HUDEP-2 (cell line): Measurements from ENCODE around the gene CTDP1.
"Not testable (repeated sequence)": the region's sequence is repeated elsewhere in the genome, so short reads cannot be mapped to it uniquely, and the experiment has no call there.

ENCODE experiments used
- DNase-seq, 76 experiments: peaks; one replicate each; lab custom pipeline; 2025; ENCODE audit not compliant: unreplicated experiment in 76 of 76; lab: John Stamatoyannopoulos, UW

CTDP1 gene

DNA sequence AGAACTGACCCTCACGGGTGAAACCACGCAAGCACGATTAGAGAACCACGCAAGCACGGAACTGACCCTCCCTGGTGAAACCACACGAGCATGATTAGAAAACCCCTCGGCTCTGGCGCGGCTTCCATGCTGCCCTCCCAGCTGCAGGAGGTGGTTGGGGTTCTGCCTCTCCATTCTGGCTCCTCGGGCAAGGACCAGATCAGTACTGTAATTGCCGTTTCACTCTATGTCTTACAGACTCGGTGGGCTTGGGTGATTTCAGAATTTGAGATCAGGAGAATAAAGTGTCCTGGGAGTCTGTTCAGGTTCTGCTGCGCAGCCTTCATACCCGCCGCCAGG, 59.8 kb downstream of the CTDP1 start:
- DNase-seq: no peak

GRCh38 chr18:79740047-79740446, 60.4 kb downstream of the CTDP1 start:
- not testable (repeated sequence) for DNase-seq

- DNase-seq: no peak
Observed at GRCh38 chr18:79740521-79741361, 61.1 kb downstream of the CTDP1 start.

DNA sequence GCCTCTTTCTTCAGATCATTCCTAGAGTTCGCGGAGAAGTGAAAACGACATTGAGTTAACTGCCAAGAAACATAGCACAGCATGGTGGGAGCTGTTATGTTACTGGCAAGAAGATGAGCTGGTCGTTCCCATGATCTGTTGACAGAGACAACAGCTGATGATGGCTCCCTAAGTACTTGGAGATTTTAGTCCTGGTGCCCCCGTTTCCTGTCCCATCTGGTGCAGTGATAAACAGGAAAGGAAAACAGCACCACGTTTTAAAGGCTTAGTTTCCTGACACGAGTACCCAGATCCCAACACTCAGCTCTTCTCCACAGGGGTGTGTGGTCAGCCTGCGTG, 61.7 kb downstream of the CTDP1 start:
- no peak for DNase-seq

- DNase-seq: no peak
Observed at GRCh38 chr18:79742076-79742475, 62.5 kb downstream of the CTDP1 start.

- DNase-seq: no peak
Observed at GRCh38 chr18:79744625-79745024, 65.0 kb downstream of the CTDP1 start.

DNA sequence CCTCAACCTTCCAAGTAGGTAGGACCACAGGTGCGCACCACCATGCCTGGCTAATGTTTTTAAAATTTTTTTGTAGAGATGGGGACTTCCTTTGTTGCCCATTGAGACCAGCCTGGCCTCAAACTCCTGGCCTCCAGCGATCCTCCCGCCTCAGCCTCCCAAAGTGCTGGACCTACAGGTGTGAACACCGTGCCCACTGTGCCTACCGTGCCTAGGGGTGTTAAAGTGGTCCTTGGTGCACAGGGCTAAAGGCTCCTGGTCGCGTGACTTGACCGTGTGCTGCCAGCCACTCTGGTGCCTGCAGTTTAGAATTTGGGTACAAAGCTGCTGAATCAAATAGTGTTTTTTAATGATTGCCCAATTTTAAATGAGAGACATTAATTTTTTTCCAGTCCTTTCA, 67.1 kb downstream of the CTDP1 start:
- DNase-seq: no peak

- no peak for DNase-seq
Observed at GRCh38 chr18:79747156-79747845, 67.7 kb downstream of the CTDP1 start.

- no peak for DNase-seq
Observed at GRCh38 chr18:79748321-79749180, 68.9 kb downstream of the CTDP1 start.

DNA sequence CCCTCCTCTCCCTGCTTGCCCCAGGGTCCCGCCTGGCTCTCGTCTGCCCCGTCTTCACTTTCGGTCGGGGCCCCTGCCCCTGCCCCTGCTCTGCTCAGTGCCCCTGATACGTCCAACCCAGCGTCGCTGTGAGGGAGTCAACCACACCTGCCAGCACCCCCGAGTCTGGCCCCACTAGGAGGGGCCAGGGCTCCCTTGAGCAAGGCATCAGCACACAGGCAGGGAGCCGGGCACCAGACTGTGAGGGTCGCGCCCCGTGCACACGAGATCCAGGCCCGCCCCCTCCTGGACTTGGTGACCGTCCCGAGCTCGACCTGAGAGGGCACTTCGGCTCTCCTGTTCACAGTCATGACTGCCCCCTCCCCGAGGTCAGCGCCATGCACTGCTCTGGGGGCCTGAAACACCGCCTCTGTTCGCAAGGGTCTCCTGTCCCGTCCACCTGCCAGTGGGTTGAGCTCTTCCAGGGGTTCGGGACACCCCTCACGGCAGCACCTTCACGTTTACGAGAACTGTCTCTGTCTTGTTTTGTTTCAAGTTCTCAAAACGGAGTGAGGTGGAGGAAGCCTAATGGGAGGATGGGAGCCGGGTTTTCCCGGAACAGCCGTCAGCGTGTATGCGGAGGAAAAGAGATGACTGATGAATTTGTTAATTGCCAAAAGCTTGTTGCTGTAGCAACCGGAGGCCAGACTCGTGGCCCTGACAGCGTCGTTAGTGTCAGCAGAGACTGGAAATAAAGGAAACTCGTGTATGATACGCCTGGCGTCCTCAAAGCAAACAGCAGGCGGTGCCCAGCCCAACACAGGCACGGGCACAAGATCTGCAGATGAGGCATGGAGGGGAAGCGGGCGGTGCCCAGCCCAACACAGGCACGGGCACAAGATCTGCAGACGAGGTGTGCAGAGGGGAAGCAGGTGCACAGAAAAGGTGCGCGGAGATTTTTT, 69.9 kb downstream of the CTDP1 start:
- DNase-seq: no peak

DNA sequence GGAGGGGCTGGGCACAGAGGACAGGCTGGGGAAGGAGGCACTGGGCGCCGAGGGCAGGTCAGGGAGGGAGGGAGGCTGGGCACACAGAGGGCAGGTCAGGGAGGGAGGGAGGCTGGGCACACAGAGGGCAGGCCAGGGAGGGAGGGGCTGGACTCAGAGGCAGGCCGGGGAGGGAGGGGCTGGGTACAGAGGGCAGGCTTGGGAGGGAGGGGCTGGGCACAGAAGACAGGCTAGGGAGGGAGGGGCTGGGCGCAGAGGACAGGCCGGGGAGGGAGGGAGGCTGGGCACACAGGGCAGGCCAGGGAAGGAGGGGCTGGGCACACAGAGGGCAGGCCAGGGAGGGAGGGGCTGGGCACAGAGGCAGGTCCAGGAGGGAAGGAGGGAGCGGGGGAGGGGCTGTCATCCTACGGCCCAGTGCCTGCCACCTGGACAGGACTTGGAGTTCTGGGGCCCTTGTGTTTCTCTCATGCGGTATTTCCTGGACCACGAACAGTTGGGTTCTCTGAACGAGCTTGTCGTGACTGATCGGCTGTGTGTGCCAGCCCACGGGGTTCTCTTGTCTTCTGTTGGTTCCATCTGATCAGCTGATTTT, 71.5 kb downstream of the CTDP1 start:
- peak in 2 of 76 experiments; percentile 6 to 13 for DNase-seq

DNA sequence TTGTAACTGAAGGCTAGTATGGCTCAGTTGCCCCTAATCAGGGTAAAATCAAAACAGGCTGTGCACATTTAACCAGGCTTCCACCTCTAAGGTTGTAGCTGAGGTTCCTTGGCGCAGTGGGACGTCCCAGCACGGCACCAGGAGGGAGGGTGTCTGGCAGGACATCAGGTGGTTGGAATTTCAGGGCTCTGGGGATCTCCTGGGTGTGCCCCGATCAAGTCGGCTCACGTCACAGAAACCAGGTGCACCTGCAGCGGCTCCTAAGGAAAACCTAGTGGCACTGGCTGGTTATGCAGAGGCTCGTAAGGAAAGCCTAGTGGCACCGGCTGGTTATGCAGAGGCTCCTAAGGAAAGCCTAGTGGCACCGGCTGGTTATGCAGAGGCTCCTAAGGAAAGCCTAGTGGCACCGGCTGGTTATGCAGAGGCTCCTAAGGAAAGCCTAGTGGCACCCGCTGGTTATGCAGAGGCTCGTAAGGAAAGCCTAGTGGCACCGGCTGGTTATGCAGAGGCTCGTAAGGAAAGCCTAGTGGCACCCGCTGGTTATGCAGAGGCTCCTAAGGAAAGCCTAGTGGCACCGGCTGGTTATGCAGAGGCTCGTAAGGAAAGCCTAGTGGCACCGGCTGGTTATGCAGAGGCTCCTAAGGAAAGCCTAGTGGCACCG, 72.4 kb downstream of the CTDP1 start:
- not testable (repeated sequence) for DNase-seq

DNA sequence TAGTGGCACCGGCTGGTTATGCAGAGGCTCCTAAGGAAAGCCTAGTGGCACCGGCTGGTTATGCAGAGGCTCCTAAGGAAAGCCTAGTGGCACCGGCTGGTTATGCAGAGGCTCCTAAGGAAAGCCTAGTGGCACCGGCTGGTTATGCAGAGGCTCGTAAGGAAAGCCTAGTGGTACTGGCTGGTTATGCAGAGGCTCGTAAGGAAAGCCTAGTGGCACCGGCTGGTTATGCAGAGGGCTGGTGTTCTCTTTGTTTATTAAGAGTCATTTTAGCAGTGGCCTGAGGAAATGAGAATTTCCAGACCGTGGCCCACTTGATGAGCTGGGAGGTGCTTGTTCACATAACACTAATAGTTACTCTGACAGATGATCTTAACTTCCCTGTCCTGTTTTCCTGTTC, 73.3 kb downstream of the CTDP1 start:
- DNase-seq: not testable (repeated sequence)

DNA sequence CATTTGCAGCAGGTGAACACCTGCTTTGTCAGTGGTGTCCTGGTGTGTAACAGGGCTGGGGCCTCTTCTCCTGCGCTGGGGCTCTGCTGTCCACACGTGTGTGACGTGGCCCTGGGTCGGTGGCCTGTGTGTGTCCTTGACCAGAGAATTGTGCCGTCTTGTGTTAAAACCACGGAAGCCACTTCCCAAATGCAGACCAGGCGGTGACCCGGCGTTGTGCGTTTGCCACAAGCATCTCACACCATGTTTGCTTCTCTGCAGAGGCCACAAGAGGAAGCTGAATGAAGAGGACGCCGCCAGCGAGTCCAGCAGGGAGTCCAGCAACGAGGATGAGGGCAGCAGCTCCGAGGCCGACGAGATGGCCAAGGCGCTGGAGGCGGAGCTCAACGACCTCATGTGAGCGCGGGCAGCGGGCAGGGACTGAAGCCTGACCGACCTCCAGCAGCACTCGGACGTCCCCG, 73.8 kb downstream of the CTDP1 start:
- no peak for DNase-seq

- DNase-seq: no peak
Observed at GRCh38 chr18:79754022-79754761, 74.6 kb downstream of the CTDP1 start.

DNA sequence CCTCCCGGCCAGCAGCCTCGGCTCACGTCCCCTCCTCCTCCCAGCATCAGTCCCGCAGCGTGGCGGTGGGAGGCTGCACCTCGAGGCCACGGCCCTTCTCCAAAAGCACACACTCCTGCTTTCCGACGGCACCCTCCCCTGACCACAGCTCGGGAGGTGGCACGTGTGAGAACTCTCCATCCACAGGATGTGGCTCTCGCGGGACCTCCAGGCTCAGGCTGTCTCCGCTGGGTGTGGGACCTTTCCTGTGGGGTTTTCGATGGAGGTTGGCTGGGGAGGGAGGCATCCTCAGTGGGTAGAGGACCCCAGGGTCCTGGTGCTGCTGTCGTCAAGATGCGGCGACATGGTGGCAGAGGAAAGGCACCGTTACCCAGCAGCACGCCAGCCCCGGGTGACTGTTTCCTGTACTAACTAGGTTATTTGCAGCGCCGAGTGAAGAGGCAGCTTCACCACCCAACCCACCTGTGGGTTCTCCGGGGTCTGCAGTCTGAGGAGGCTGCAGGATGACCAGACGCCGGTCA, 75.3 kb downstream of the CTDP1 start:
- DNase-seq: no peak

GRCh38 chr18:79755496-79756142, 76.0 kb downstream of the CTDP1 start:
- no peak for DNase-seq

GRCh38 chr18:79756143-79756500, 76.5 kb downstream of the CTDP1 start:
- peak in 1 of 76 experiments; percentile 3 for DNase-seq
